ENCODE measurements around the gene DAPP1.

DAPP1 gene

GRCh38 chr4:99855678-99856077 lies 39.1 kb downstream of the DAPP1 start:
- no peak for DNase-seq (ENCODE audit: low spot score)

GRCh38 chr4:99856166-99856565 lies 39.5 kb downstream of the DAPP1 start:
- DNase-seq (ENCODE audit: low spot score), result no peak

GRCh38 chr4:99857307-99857706 lies 40.7 kb downstream of the DAPP1 start:
- no peak for DNase-seq (ENCODE audit: low spot score)

GRCh38 chr4:99859618-99860017 lies 43.0 kb downstream of the DAPP1 start:
- no peak for DNase-seq (ENCODE audit: low spot score)

GRCh38 chr4:99860521-99860920 lies 43.9 kb downstream of the DAPP1 start:
- no peak for DNase-seq (ENCODE audit: low spot score)

- no peak for DNase-seq (ENCODE audit: low spot score)
These were observed 44.7 kb downstream of the DAPP1 start for GRCh38 chr4:99861120-99861905.

- DNase-seq (ENCODE audit: low spot score), result no peak
These were observed 47.2 kb downstream of the DAPP1 start for GRCh38 chr4:99863804-99864203.

GRCh38 chr4:99868126-99868596 lies 51.5 kb downstream of the DAPP1 start:
- DNase-seq (ENCODE audit: low spot score), result no peak

- no peak for DNase-seq (ENCODE audit: low spot score)
These were observed 55.9 kb downstream of the DAPP1 start for GRCh38 chr4:99872570-99872969.

GRCh38 chr4:99875071-99875470 lies 58.4 kb downstream of the DAPP1 start:
- no peak for DNase-seq (ENCODE audit: low spot score)

GRCh38 chr4:99876946-99877345 lies 60.3 kb downstream of the DAPP1 start:
- no peak for DNase-seq (ENCODE audit: low spot score)

GRCh38 chr4:99878604-99879003 lies 62.0 kb downstream of the DAPP1 start:
- no peak for DNase-seq (ENCODE audit: low spot score)

GRCh38 chr4:99879458-99879857 lies 62.8 kb downstream of the DAPP1 start:
- DNase-seq (ENCODE audit: low spot score), result no peak

- DNase-seq (ENCODE audit: low spot score), result no peak
These were observed 68.5 kb downstream of the DAPP1 start for GRCh38 chr4:99885063-99885664.

- no peak for DNase-seq (ENCODE audit: low spot score)
These were observed 69.1 kb downstream of the DAPP1 start for GRCh38 chr4:99885687-99886086.

GRCh38 chr4:99886146-99886545 lies 69.5 kb downstream of the DAPP1 start:
- DNase-seq (ENCODE audit: low spot score), result no peak

- DNase-seq (ENCODE audit: low spot score), result no peak
These were observed 71.2 kb downstream of the DAPP1 start for GRCh38 chr4:99887837-99888236.

GRCh38 chr4:99891351-99891750 lies 74.7 kb downstream of the DAPP1 start:
- no peak for DNase-seq (ENCODE audit: low spot score)

GRCh38 chr4:99893029-99893428 lies 76.4 kb downstream of the DAPP1 start:
- DNase-seq (ENCODE audit: low spot score), result no peak

- DNase-seq (ENCODE audit: low spot score), result no peak
These were observed 77.2 kb downstream of the DAPP1 start for GRCh38 chr4:99893839-99894160.

- peak; percentile 64 for DNase-seq (ENCODE audit: low spot score)
These were observed 77.8 kb downstream of the DAPP1 start, which contains the start of gene LAMTOR3 for GRCh38 chr4:99894161-99894997. LAMTOR3 (minus strand) TSS chr4:99894427; CDS start chr4:99893963, 464 bp downstream.

- no peak for DNase-seq (ENCODE audit: low spot score)
These were observed 78.4 kb downstream of the DAPP1 start for GRCh38 chr4:99894998-99895397.

GRCh38 chr4:99915449-99915848 lies 98.8 kb downstream of the DAPP1 start:
- no peak for DNase-seq (ENCODE audit: low spot score)

All from HuH-7 (cell line).